A673 (cell line): Measurements from ENCODE around the gene DGKK. TPM values are rescaled to one million over a fixed set of nuclear protein-coding genes. Genes with fewer than 3 reads are reported as not detected.

Experiments
- BruUV-seq: library from RNA; stranded (reverse); fragments of 400-500 nt; replicated peaks from 2 replicates; lab custom pipeline; 2021; lab: Mats Ljungman, UMichigan
- CTCF ChIA-PET: fragments of 300-600 bp; sonication (Branson Sonifier 250); formaldehyde crosslinking; loops from one replicate; lab custom pipeline; 2022; ENCODE audit warnings: antibody characterized with exemption; lab: Charles Lee
- POLR2A ChIA-PET: fragments of 300-600 bp; sonication (Branson Sonifier 250); formaldehyde crosslinking; loops from one replicate; lab custom pipeline; 2022; ENCODE audit warnings: antibody characterized with exemption; ENCODE audit not compliant: low non-redundant PET; lab: Charles Lee
- DNase-seq: peaks from one replicate; pipeline ENCODE4 v3.0.0-alpha.2; 2015; ENCODE audit warnings: low spot score
- H3K27ac ChIP-seq: fragments of 200-600 bp; sonication (generic); 2 replicates; pipeline ENCODE4 v1.5.1; 2016; ENCODE audit warnings: mixed run types, low read depth, mild to moderate bottlenecking, mixed read lengths, antibody characterized with exemption, low read length; ENCODE audit not compliant: poor library complexity, severe bottlenecking
- H3K27me3 ChIP-seq: fragments of 200-600 bp; sonication (generic); replicated peaks from 2 replicates; pipeline ENCODE4 v1.6.1; 2017; ENCODE audit warnings: mixed run types, low read depth, mild to moderate bottlenecking, mixed read lengths, antibody characterized with exemption, low read length; ENCODE audit not compliant: insufficient read depth, poor library complexity
- H3K36me3 ChIP-seq: fragments of 200-600 bp; sonication (generic); 2 replicates; pipeline ENCODE4 v1.6.1; 2016; ENCODE audit warnings: mixed run types, mild to moderate bottlenecking, mixed read lengths, antibody characterized with exemption, low read length; ENCODE audit not compliant: insufficient read depth, poor library complexity, severe bottlenecking
- H3K4me1 ChIP-seq: fragments of 200-600 bp; sonication (generic); 2 replicates; pipeline ENCODE4 v1.6.1; 2017; ENCODE audit warnings: mixed run types, mild to moderate bottlenecking, mixed read lengths, antibody characterized with exemption, low read length; ENCODE audit not compliant: insufficient read depth, poor library complexity, severe bottlenecking
- H3K4me3 ChIP-seq: fragments of 200-600 bp; sonication (generic); 2 replicates; pipeline ENCODE4 v1.5.1; 2016; ENCODE audit warnings: low read depth, mixed run types, mild to moderate bottlenecking, mixed read lengths, low read length; ENCODE audit not compliant: poor library complexity, severe bottlenecking
- H3K9me3 ChIP-seq: fragments of 200-600 bp; sonication (generic); 2 replicates; pipeline ENCODE4 v1.6.1; 2016; ENCODE audit warnings: mixed run types, low read depth, mild to moderate bottlenecking, mixed read lengths, antibody characterized with exemption, low read length; ENCODE audit not compliant: poor library complexity, severe bottlenecking
- CTCF ChIP-seq: fragments of 300-800, 200-600 bp; sonication (generic); conservative IDR thresholded peaks from 2 replicates; pipeline ENCODE4 v1.5.1; 2017; ENCODE audit warnings: low read depth, mild to moderate bottlenecking, antibody characterized with exemption, low read length, moderate library complexity, mixed read lengths
- EZH2 ChIP-seq: fragments of 200-600 bp; sonication (generic); IDR thresholded peaks from 2 replicates; pipeline ENCODE4 v1.6.1; 2017; ENCODE audit warnings: borderline replicate concordance, low read depth, mild to moderate bottlenecking, mixed read lengths, antibody characterized with exemption, low read length; ENCODE audit not compliant: poor library complexity, severe bottlenecking
- intact Hi-C: fragments of 100-400 bp; cut with micrococcal nuclease; formaldehyde crosslinking; loops from one replicate; pipeline ENCODE4 v1.10.0; 2022; ENCODE audit not compliant: unreplicated experiment
- total RNA-seq: library from RNA; stranded (reverse); gene quantifications from 2 replicates; pipeline ENCODE4 v1.2.3, GENCODE V29; 2021

The DGKK gene
- total RNA-seq, 1 experiment from 2014 or later: 10.8 TPM

- no TSS peak for BruUV-seq
- no peak for DNase-seq
- intact Hi-C loops: no loop called here
- no peaks in the 10 kb centered on the region for H3K27me3 ChIP-seq
- no peak overlapping the region for H3K27ac ChIP-seq
- no peak overlapping the region for H3K4me3 ChIP-seq
- no peaks in the 10 kb centered on the region for H3K4me1 ChIP-seq
- ChIA-PET CTCF (no interaction called here), POLR2A (no interaction called here)
- H3K36me3 ChIP-seq: no peaks in the 10 kb centered on the region
- H3K9me3 ChIP-seq: no peaks in the 10 kb centered on the region
- TF ChIP-seq EZH2 (no peak), CTCF (no peak)
Measured at GRCh38 chrX:50447535-50447934, 23.1 kb downstream of the DGKK start.

GRCh38 chrX:50442426-50443116, 28.1 kb downstream of the DGKK start:
- ChIA-PET CTCF (interaction anchor here (0.6 kb wide), 1 partner anchor 342 kb away, joined by 3 read pairs; no protein-coding TSS in a partner anchor), POLR2A (no interaction called here)
- Histone ChIP-seq H3K4me3 (no peak overlapping the region), H3K27me3 (no peaks in the 10 kb centered on the region), H3K36me3 (no peaks in the 10 kb centered on the region), H3K9me3 (no peaks in the 10 kb centered on the region), H3K4me1 (no peaks in the 10 kb centered on the region), H3K27ac (no peak overlapping the region)
- intact Hi-C loops: no loop called here
- TF ChIP-seq EZH2: no peak
- no peak for TF ChIP-seq CTCF
- BruUV-seq: no TSS peak
- no peak for DNase-seq

GRCh38 chrX:50436797-50437196, 33.8 kb downstream of the DGKK start:
- Histone ChIP-seq H3K36me3 (no peaks in the 10 kb centered on the region), H3K4me3 (no peak overlapping the region), H3K27ac (no peak overlapping the region), H3K4me1 (peaks cover 9% of the 10 kb centered on the region), H3K9me3 (no peaks in the 10 kb centered on the region), H3K27me3 (no peaks in the 10 kb centered on the region)
- ChIA-PET CTCF (no interaction called here), POLR2A (no interaction called here)
- intact Hi-C loops: no loop called here
- TF ChIP-seq CTCF: no peak
- no peak for TF ChIP-seq EZH2
- DNase-seq: no peak
- no TSS peak for BruUV-seq
